GM12873 (cell line): ENCODE data around the gene C3.

ENCODE experiments used
- CTCF ChIP-seq: IDR thresholded peaks from 2 replicates; pipeline ENCODE4 v1.5.1; 2012; ENCODE audit warnings: low read depth, mild to moderate bottlenecking, moderate library complexity, low read length, control low read depth; ENCODE audit not compliant: insufficient read depth; ENCODE audit errors: missing control alignments

Gene C3

DNA sequence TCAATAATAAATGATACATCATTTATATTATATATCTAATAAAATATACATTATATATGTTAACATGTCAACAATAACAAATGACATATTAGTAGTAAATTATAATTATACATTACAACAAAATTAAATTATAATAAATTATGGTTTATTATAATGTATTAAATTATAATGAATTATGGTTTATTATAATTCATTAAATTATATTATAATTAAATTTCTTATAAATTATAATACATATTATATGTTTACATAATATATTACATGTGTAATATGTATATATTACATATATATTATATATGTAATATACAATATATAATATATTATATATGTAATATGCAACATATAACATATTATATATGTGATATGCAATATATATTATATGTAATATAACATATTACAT lies 20.5 kb downstream of the C3 start:
- TF ChIP-seq CTCF: no peak

GRCh38 chr19:6697291-6697690 lies 23.2 kb downstream of the C3 start:
- no peak for TF ChIP-seq CTCF

DNA sequence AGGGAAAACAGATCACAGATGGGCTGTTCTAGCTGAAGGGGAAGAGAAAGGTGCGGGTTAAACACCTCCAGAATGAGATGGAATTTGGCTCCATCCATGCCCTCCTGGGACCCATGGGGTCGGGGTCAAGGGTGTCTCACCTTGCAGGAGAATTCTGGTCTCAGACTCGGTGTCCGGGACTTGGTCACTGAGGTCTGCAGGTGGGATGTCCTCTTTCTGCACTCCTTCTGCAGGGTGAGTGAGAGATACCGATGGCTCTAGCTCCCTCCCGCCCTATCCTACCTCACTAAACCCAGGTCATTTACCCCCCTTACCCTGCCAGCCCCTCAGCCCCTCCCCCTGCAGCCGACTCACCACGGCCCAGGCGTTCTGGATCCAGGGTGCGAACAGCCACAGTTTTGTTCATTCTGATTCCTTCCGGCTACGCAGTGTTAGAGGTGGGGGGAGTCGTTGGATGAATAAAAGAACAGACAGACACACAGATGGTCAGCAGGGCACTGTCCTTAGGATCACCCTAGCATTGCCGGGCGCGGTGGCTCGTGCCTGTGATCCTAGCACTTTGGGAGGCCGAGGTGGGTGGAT lies 24.1 kb downstream of the C3 start:
- TF ChIP-seq CTCF: no peak

DNA sequence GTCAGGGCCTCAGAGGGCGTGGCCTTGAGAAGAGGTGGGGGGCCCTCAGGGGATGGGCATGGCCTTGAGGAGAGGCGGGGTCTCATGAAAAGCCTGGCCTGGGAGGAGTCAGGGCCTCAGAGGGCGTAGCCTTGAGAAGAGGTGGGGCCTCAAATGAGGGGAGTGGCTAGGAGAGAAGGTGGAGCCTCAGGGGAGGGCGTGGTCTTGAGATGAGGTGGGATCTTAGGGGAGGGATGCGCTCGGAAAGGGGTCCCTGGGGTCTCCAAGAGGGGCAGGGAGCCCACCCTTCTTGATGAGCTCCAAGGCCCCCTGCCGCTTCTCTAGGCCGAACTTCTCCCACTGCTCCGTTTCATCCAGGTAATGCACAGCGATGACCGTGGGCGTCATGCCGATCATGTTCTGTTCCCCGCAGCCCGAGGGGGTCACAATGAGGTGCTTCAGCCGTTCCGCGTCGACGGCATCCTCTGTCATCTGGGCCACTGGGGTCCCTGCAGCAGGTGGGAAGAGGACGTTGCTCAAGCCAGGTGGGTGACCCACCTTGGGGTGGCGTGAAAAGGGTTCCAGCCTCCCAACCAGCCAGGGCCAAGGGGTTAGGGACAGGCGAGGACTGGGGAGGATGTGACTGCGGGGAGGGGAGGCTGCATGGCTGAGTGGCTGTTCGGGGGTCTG lies 26.2 kb downstream of the C3 start:
- TF ChIP-seq CTCF: no peak

GRCh38 chr19:6693681-6694080 lies 26.8 kb downstream of the C3 start:
- no peak for TF ChIP-seq CTCF

- no peak for TF ChIP-seq CTCF
Observed at GRCh38 chr19:6693056-6693471, 27.4 kb downstream of the C3 start.

DNA sequence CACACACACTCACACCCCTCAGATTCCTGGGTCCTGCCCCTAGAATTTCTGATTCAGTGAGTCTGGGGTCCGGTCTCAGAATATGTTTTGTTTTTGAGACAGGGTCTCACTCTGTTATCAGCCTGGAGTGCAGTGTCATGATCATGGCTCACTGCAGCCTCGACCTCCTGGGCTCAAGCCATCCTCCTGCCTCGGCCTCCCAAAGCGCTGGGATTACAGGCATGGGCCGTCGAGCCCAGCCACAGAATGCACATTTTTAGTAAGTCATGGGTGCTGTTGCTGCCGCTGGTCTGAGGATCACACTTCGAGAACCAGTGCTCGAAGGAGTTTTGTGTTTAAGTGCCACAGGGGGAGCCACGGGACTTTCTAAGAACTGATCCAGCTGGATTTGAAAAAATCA lies 28.4 kb downstream of the C3 start:
- TF ChIP-seq CTCF: no peak

DNA sequence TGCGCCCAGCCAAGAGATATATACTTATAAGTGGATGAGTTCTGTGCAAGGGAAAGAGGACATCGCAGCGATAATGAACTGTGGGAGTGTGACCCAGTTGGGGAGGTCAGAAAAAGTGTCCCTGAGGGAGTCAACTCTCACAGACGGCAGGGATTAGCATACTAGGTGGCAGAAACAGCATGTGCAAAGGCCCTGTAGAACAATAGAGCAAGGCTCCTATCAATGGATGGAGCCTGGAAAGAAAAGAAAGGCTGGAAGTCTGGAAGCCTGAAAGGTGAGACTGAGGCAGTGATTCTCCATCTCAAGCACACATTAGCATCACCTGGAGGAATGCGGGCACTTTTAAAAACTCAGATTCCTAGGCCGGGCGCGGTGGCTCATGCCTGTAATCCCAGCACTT lies 29.1 kb downstream of the C3 start:
- no peak for TF ChIP-seq CTCF
